GM19193 (cell line): ENCODE results near the gene MARK2.
A peak's percentile ranks its signal among the peaks of the same experiment; 100 is the strongest.

Source experiments
- POLR2A ChIP-seq: IDR thresholded peaks from 4 replicates; pipeline ENCODE4 v1.6.1; 2011; ENCODE audit not compliant: insufficient read depth, insufficient read length; ENCODE audit errors: extremely low read depth

Gene MARK2

GRCh38 chr11:63817758-63818498 is 21.0 kb upstream of the MARK2 start:
- TF ChIP-seq POLR2A: no peak

- no peak for TF ChIP-seq POLR2A
Measured at GRCh38 chr11:63818609-63819008, 20.3 kb upstream of the MARK2 start.

GRCh38 chr11:63821411-63821810 is 17.5 kb upstream of the MARK2 start:
- no peak for TF ChIP-seq POLR2A

- no peak for TF ChIP-seq POLR2A
Measured at GRCh38 chr11:63826471-63827190, 12.3 kb upstream of the MARK2 start.

- TF ChIP-seq POLR2A: no peak
Measured at GRCh38 chr11:63829823-63830489, 9.0 kb upstream of the MARK2 start.

GRCh38 chr11:63831326-63831725 is 7.6 kb upstream of the MARK2 start:
- no peak for TF ChIP-seq POLR2A

- TF ChIP-seq POLR2A: no peak
Measured at GRCh38 chr11:63832336-63832735, 6.6 kb upstream of the MARK2 start.

- no peak for TF ChIP-seq POLR2A
Measured at GRCh38 chr11:63833048-63833447, 5.9 kb upstream of the MARK2 start.

GRCh38 chr11:63834535-63835157 is 4.3 kb upstream of the MARK2 start:
- TF ChIP-seq POLR2A: no peak

GRCh38 chr11:63835158-63835545 is 3.8 kb upstream of the MARK2 start:
- no peak for TF ChIP-seq POLR2A

GRCh38 chr11:63837027-63837688 is 1.8 kb upstream of the MARK2 start:
- no peak for TF ChIP-seq POLR2A

GRCh38 chr11:63837739-63838138 is 1.2 kb upstream of the MARK2 start:
- TF ChIP-seq POLR2A: no peak

GRCh38 chr11:63838150-63838677 is 696 bp upstream of the MARK2 start:
- TF ChIP-seq POLR2A: no peak

GRCh38 chr11:63839508-63840355 is 822 bp downstream of the MARK2 start:
- TF ChIP-seq POLR2A: peak; percentile 36
